Measurements from ENCODE around the gene VPS35L. TPM values are rescaled to one million over a fixed set of nuclear protein-coding genes. Genes with fewer than 3 reads are reported as not detected.

VPS35L gene
- total and polyA plus RNA-seq, 10 of the 15 experiments (the other 5 are each of a cell fraction or from before 2014, with no cell fraction given): 14.9 to 44.1 (median 26.3) TPM

DNA sequence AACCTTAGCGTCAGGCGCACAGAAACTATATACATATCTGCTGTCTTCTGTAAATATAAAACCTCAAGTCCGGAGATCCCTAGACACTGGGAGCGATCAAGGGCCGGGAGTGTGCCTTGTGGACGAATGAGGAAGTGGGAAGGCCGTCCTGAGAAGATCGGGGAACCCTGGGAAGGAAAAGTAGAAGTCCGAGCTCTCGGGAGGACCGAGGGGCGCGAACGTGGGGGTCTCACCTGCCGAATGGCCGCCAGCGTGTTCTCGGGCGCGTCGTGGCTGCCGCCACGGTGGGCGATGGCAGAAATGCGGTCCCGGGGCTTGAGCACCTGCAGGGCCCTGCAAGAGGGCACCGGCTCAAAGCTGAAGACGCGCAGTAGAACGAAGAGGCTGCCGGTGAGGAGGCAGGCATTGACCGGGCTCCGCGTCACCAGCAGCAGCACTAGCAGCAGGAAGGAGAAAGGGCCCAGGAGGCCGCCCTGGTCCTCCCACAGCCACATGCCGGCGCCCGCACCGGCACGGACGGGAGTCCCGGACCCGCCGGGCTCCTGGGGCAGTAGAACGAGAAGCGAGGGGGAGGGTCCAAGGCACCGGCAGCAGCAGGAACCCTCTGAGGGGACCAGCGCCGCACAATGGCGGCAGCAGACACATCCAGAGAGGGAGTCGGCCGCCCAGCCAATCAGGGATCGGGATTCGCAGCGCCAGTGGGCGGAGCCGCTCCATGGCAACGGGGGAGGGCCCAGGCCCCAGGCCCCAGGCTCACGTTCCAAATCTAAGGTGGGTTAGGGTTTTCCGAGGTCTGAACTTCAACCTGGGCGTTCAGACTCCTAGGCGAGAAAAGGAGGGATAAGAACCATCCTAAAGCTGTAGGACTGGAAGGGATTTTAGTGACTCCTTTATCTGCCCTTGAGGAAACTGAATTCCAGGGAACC is 33.8 kb upstream of the VPS35L start, which contains the start of gene GDE1 (continued):
- TF ChIP-seq CUX1 (IDR thresholded peaks at IDR 0.05; ENCODE audit: insufficient replicate concordance, low read depth, low read length) (no peak), STAT1 (conservative IDR thresholded peaks at IDR 0.05) (peak; percentile 14; the same call in 1 of the 2 replicates), NFYB (IDR thresholded peaks at IDR 0.05; ENCODE audit: insufficient read depth, low read depth, low read length) (peak; percentile 64; the same call in 1 of the 2 replicates), NBN (IDR thresholded peaks at IDR 0.05) (0 out of 2 replicates have a peak, but pooled peaks have one; percentile 16), YY1 (IDR thresholded peaks at IDR 0.05; ENCODE audit: low read depth, low read length) (peak; percentile 95), TCF3 (IDR thresholded peaks at IDR 0.05; ENCODE audit: borderline replicate concordance, insufficient read depth, low read depth, low read length) (no peak), IKZF1 (conservative IDR thresholded peaks at IDR 0.05) (no peak; the same call in none of the 2 replicates)
- TF ChIP-seq, protein P1, sequence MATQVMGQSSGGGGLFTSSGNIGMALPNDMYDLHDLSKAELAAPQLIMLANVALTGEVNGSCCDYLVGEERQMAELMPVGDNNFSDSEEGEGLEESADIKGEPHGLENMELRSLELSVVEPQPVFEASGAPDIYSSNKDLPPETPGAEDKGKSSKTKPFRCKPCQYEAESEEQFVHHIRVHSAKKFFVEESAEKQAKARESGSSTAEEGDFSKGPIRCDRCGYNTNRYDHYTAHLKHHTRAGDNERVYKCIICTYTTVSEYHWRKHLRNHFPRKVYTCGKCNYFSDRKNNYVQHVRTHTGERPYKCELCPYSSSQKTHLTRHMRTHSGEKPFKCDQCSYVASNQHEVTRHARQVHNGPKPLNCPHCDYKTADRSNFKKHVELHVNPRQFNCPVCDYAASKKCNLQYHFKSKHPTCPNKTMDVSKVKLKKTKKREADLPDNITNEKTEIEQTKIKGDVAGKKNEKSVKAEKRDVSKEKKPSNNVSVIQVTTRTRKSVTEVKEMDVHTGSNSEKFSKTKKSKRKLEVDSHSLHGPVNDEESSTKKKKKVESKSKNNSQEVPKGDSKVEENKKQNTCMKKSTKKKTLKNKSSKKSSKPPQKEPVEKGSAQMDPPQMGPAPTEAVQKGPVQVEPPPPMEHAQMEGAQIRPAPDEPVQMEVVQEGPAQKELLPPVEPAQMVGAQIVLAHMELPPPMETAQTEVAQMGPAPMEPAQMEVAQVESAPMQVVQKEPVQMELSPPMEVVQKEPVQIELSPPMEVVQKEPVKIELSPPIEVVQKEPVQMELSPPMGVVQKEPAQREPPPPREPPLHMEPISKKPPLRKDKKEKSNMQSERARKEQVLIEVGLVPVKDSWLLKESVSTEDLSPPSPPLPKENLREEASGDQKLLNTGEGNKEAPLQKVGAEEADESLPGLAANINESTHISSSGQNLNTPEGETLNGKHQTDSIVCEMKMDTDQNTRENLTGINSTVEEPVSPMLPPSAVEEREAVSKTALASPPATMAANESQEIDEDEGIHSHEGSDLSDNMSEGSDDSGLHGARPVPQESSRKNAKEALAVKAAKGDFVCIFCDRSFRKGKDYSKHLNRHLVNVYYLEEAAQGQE (IDR thresholded peaks at IDR 0.05; ENCODE audit: low read depth, low read length): no peak
- TF ChIP-seq, protein P2, sequence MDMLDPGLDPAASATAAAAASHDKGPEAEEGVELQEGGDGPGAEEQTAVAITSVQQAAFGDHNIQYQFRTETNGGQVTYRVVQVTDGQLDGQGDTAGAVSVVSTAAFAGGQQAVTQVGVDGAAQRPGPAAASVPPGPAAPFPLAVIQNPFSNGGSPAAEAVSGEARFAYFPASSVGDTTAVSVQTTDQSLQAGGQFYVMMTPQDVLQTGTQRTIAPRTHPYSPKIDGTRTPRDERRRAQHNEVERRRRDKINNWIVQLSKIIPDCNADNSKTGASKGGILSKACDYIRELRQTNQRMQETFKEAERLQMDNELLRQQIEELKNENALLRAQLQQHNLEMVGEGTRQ (IDR thresholded peaks at IDR 0.05; ENCODE audit: borderline replicate concordance, low read depth, low read length): no peak
- TF ChIP-seq, protein P3, sequence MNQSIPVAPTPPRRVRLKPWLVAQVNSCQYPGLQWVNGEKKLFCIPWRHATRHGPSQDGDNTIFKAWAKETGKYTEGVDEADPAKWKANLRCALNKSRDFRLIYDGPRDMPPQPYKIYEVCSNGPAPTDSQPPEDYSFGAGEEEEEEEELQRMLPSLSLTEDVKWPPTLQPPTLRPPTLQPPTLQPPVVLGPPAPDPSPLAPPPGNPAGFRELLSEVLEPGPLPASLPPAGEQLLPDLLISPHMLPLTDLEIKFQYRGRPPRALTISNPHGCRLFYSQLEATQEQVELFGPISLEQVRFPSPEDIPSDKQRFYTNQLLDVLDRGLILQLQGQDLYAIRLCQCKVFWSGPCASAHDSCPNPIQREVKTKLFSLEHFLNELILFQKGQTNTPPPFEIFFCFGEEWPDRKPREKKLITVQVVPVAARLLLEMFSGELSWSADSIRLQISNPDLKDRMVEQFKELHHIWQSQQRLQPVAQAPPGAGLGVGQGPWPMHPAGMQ (IDR thresholded peaks at IDR 0.05; ENCODE audit: borderline replicate concordance): no peak
- TF ChIP-seq, protein P4, sequence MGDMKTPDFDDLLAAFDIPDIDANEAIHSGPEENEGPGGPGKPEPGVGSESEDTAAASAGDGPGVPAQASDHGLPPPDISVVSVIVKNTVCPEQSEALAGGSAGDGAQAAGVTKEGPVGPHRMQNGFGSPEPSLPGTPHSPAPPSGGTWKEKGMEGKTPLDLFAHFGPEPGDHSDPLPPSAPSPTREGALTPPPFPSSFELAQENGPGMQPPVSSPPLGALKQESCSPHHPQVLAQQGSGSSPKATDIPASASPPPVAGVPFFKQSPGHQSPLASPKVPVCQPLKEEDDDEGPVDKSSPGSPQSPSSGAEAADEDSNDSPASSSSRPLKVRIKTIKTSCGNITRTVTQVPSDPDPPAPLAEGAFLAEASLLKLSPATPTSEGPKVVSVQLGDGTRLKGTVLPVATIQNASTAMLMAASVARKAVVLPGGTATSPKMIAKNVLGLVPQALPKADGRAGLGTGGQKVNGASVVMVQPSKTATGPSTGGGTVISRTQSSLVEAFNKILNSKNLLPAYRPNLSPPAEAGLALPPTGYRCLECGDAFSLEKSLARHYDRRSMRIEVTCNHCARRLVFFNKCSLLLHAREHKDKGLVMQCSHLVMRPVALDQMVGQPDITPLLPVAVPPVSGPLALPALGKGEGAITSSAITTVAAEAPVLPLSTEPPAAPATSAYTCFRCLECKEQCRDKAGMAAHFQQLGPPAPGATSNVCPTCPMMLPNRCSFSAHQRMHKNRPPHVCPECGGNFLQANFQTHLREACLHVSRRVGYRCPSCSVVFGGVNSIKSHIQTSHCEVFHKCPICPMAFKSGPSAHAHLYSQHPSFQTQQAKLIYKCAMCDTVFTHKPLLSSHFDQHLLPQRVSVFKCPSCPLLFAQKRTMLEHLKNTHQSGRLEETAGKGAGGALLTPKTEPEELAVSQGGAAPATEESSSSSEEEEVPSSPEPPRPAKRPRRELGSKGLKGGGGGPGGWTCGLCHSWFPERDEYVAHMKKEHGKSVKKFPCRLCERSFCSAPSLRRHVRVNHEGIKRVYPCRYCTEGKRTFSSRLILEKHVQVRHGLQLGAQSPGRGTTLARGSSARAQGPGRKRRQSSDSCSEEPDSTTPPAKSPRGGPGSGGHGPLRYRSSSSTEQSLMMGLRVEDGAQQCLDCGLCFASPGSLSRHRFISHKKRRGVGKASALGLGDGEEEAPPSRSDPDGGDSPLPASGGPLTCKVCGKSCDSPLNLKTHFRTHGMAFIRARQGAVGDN (IDR thresholded peaks at IDR 0.05): 0 out of 2 replicates have a peak, but pooled peaks have one; percentile 41
